ENCODE measurements around the gene THRB.

Gene THRB

GRCh38 chr3:24379936-24380335, 114.7 kb downstream of the THRB start:
- no peak for DNase-seq (ENCODE audit: low read depth, low spot score)

GRCh38 chr3:24378313-24378712, 116.3 kb downstream of the THRB start:
- DNase-seq (ENCODE audit: low read depth, low spot score) = no peak

GRCh38 chr3:24377218-24377993, 117.2 kb downstream of the THRB start:
- no peak for DNase-seq (ENCODE audit: low read depth, low spot score)

GRCh38 chr3:24375947-24376384, 118.7 kb downstream of the THRB start:
- no peak for DNase-seq (ENCODE audit: low read depth, low spot score)

- no peak for DNase-seq (ENCODE audit: low read depth, low spot score)
These were observed 119.8 kb downstream of the THRB start for GRCh38 chr3:24374801-24375200.

- DNase-seq (ENCODE audit: low read depth, low spot score) = no peak
These were observed 121.3 kb downstream of the THRB start for GRCh38 chr3:24373198-24373959.

GRCh38 chr3:24372559-24373197, 122.0 kb downstream of the THRB start:
- DNase-seq (ENCODE audit: low read depth, low spot score) = no peak

GRCh38 chr3:24370352-24371090, 124.1 kb downstream of the THRB start:
- DNase-seq (ENCODE audit: low read depth, low spot score) = no peak

GRCh38 chr3:24368605-24369004, 126.0 kb downstream of the THRB start:
- no peak for DNase-seq (ENCODE audit: low read depth, low spot score)

GRCh38 chr3:24367664-24368264, 126.9 kb downstream of the THRB start:
- no peak for DNase-seq (ENCODE audit: low read depth, low spot score)

GRCh38 chr3:24367216-24367615, 127.4 kb downstream of the THRB start:
- no peak for DNase-seq (ENCODE audit: low read depth, low spot score)

- no peak for DNase-seq (ENCODE audit: low read depth, low spot score)
These were observed 129.5 kb downstream of the THRB start for GRCh38 chr3:24365168-24365567.

- DNase-seq (ENCODE audit: low read depth, low spot score) = no peak
These were observed 130.3 kb downstream of the THRB start for GRCh38 chr3:24364359-24364758.

GRCh38 chr3:24363242-24363641, 131.4 kb downstream of the THRB start:
- DNase-seq (ENCODE audit: low read depth, low spot score) = no peak

- DNase-seq (ENCODE audit: low read depth, low spot score) = no peak
These were observed 133.0 kb downstream of the THRB start for GRCh38 chr3:24361623-24362022.

GRCh38 chr3:24360957-24361356, 133.7 kb downstream of the THRB start:
- DNase-seq (ENCODE audit: low read depth, low spot score) = no peak

GRCh38 chr3:24359645-24360462, 134.8 kb downstream of the THRB start:
- DNase-seq (ENCODE audit: low read depth, low spot score) = no peak

- no peak for DNase-seq (ENCODE audit: low read depth, low spot score)
These were observed 135.5 kb downstream of the THRB start for GRCh38 chr3:24359102-24359501.

GRCh38 chr3:24357635-24358034, 137.0 kb downstream of the THRB start:
- DNase-seq (ENCODE audit: low read depth, low spot score) = no peak

- no peak for DNase-seq (ENCODE audit: low read depth, low spot score)
These were observed 138.8 kb downstream of the THRB start for GRCh38 chr3:24355806-24356205.

GRCh38 chr3:24354230-24354629, 140.4 kb downstream of the THRB start:
- DNase-seq (ENCODE audit: low read depth, low spot score) = no peak
